Tibial nerve (tissue), 4 donors: ENCODE results near the gene TM4SF18. TPM values are rescaled to one million over a fixed set of nuclear protein-coding genes. Genes with fewer than 3 reads are reported as not detected.

Experiments
- DNase-seq, 2 donors: peaks; one replicate each; pipeline ENCODE4 v3.0.0-alpha.2; 2019; ENCODE audit warnings: low spot score in 2 of 2
- H3K27ac ChIP-seq, 4 donors: fragments of 200-600 bp; sonication (generic) in 3 of 4; one replicate each; pipeline ENCODE4 v1.5.1; 2017 to 2019; ENCODE audit warnings: mild to moderate bottlenecking in 1 of 4
- H3K27me3 ChIP-seq, 2 donors: fragments of 200-600 bp; sonication (generic) in 1 of 2; one replicate each; pipeline versions ENCODE4 v1.5.1 to v1.6.0; 2017 to 2019
- H3K36me3 ChIP-seq, 3 donors: fragments of 200-600 bp; sonication (generic); one replicate each; pipeline ENCODE4 v1.5.1; 2018 to 2019
- H3K4me1 ChIP-seq, 4 donors: fragments of 200-600 bp; sonication (generic) in 3 of 4; one replicate each; pipeline ENCODE4 v1.5.1; 2017 to 2019
- H3K4me3 ChIP-seq, 4 donors: fragments of 200-600 bp; sonication (generic) in 3 of 4; one replicate each; pipeline ENCODE4 v1.5.1; 2017 to 2019; ENCODE audit warnings: mild to moderate bottlenecking in 1 of 4, moderate library complexity in 1 of 4
- H3K9me3 ChIP-seq, 4 donors: fragments of 200-600 bp; sonication (generic) in 3 of 4; one replicate each; pipeline ENCODE4 v1.5.1; 2017 to 2019
- CTCF ChIP-seq, 5 experiments: fragments of 200-600 bp in 3 of 5; fragments of 450-650 bp in 2 of 5; sonication (generic) in 3 of 5; IDR thresholded peaks; one replicate each; pipeline ENCODE4 v1.5.1; 2016 to 2019; ENCODE audit warnings: antibody characterized with exemption in 5 of 5, mild to moderate bottlenecking in 3 of 5, moderate library complexity in 2 of 5
- EP300 ChIP-seq, 2 donors: sonication (generic); formaldehyde crosslinking; IDR thresholded peaks; one replicate each; pipeline ENCODE4 v1.6.1; 2017; ENCODE audit warnings: antibody characterized with exemption in 2 of 2, mild to moderate bottlenecking in 1 of 2
- POLR2A ChIP-seq, 2 donors: fragments of 450-650 bp; IDR thresholded peaks; one replicate each; pipeline ENCODE4 v1.6.1; 2017; ENCODE audit warnings: antibody characterized with exemption in 2 of 2, mild to moderate bottlenecking in 2 of 2, moderate library complexity in 2 of 2
- WGBS, 2 donors: methylation state at CpG; one replicate each; pipeline ENCODE4 v1.1.5; 2018; 5-methylcytosine and 5-hydroxymethylcytosine counted together
- total RNA-seq, 4 donors: library from RNA; depleted of rRNA; stranded (reverse); fragments of >200 nt; gene quantifications; one replicate each; pipeline ENCODE4 v1.1.0, GENCODE V29; 2016

The TM4SF18 gene
- total RNA-seq, 4 donors from 2014 or later, result 1.5 to 12.7 (median 4.6) TPM

- WGBS, 2 donors, result 86 to 89% methylated on average over 6 of the region's 6 CpGs
These were observed 61.8 kb downstream of the TM4SF18 start for GRCh38 chr3:149271669-149272068.

GRCh38 chr3:149270180-149270579, 63.3 kb downstream of the TM4SF18 start:
- no peak overlapping the region for H3K4me3 ChIP-seq
- H3K36me3 ChIP-seq, result no peaks in the 10 kb centered on the region
- H3K27ac ChIP-seq, result no peak overlapping the region
- H3K9me3 ChIP-seq, result no peaks in the 10 kb centered on the region
- no peak for TF ChIP-seq POLR2A (IDR thresholded peaks at IDR 0.05)
- TF ChIP-seq EP300 (IDR thresholded peaks at IDR 0.05), result no peak
- no peak for TF ChIP-seq CTCF (IDR thresholded peaks at IDR 0.05)
- 21 to 26% methylated on average over 2 of the region's 2 CpGs for WGBS, 2 donors
- no peak for DNase-seq
- H3K27me3 ChIP-seq, result no peaks in the 10 kb centered on the region
- peaks cover 0 to 12% (median 3%) of the 10 kb centered on the region in 4 donors for H3K4me1 ChIP-seq

More at GRCh38 chr3:149271669-149272068, 61.8 kb downstream of the TM4SF18 start:
- TF ChIP-seq POLR2A (IDR thresholded peaks at IDR 0.05) (no peak), EP300 (IDR thresholded peaks at IDR 0.05) (no peak), CTCF (IDR thresholded peaks at IDR 0.05) (no peak)
- no peak for DNase-seq
- no peak overlapping the region for H3K4me3 ChIP-seq
- H3K27me3 ChIP-seq, result no peaks in the 10 kb centered on the region
- peaks cover 0 to 12% (median 3%) of the 10 kb centered on the region in 4 donors for H3K4me1 ChIP-seq
- no peaks in the 10 kb centered on the region for H3K36me3 ChIP-seq
- no peaks in the 10 kb centered on the region for H3K9me3 ChIP-seq
- no peak overlapping the region for H3K27ac ChIP-seq

- no peak for TF ChIP-seq CTCF (IDR thresholded peaks at IDR 0.05)
- TF ChIP-seq POLR2A (IDR thresholded peaks at IDR 0.05), result no peak
- no peak for TF ChIP-seq EP300 (IDR thresholded peaks at IDR 0.05)
These were observed 63.7 kb downstream of the TM4SF18 start for GRCh38 chr3:149269687-149270086.

More at GRCh38 chr3:149269687-149270086, 63.7 kb downstream of the TM4SF18 start:
- no peak for DNase-seq
- H3K9me3 ChIP-seq, result no peaks in the 10 kb centered on the region
- WGBS, 2 donors, result 97 to 99% methylated on average over 7 of the region's 7 CpGs
- H3K36me3 ChIP-seq, result no peaks in the 10 kb centered on the region
- H3K4me3 ChIP-seq, result no peak overlapping the region
- H3K27me3 ChIP-seq, result no peaks in the 10 kb centered on the region
- H3K27ac ChIP-seq, result no peak overlapping the region
- peaks cover 0 to 12% (median 3%) of the 10 kb centered on the region in 4 donors for H3K4me1 ChIP-seq

Other genes starting within 250 kb of the TM4SF18 start
- 10 to 100 TPM; 16.9 to 28.2 (median 25.5) TPM for gene HLTF, start 247.1 kb downstream of the TM4SF18 start, total RNA-seq
- gene HPS3, start 204.0 kb downstream of the TM4SF18 start, total RNA-seq, result 10 to 100 TPM; 17.8 to 39.5 (median 24.7) TPM
- gene CP, start 111.8 kb downstream of the TM4SF18 start, total RNA-seq, result 10 to 100 TPM; 17.7 to 46.3 (median 19.3) TPM
- gene TM4SF1, start 44.0 kb upstream of the TM4SF18 start, total RNA-seq, result 100 to 1,000 TPM; 132 to 264 (median 169) TPM
- gene TM4SF4, start 141.1 kb upstream of the TM4SF18 start, total RNA-seq, result not detected